Mucosa of gallbladder (tissue), 1 donor: ENCODE measurements around the gene BAG2. TPM values are rescaled to one million over a fixed set of nuclear protein-coding genes. Genes with fewer than 3 reads are reported as not detected.
A peak's percentile ranks its signal among the peaks of the same experiment; 100 is the strongest.

Experiments
- DNase-seq: peaks from one replicate; pipeline ENCODE4 v3.0.0-alpha.2; 2020; ENCODE audit warnings: low spot score
- total RNA-seq: library from RNA; stranded (reverse); gene quantifications from one replicate; pipeline ENCODE4 v1.2.1, GENCODE V29; 2021
- donor health status: DM: no; HTN: no; CAD: no.

Gene BAG2
- total RNA-seq, 1 donor from 2014 or later: 19.9 TPM

- DNase-seq: no peak
Observed at GRCh38 chr6:57174511-57174907, 2.4 kb downstream of the BAG2 start.

GRCh38 chr6:57177545-57178265 is 5.6 kb downstream of the BAG2 start:
- DNase-seq: peak; percentile 51

GRCh38 chr6:57180596-57180995 is 8.5 kb downstream of the BAG2 start:
- no peak for DNase-seq

GRCh38 chr6:57182017-57182432 is 9.9 kb downstream of the BAG2 start:
- no peak for DNase-seq

GRCh38 chr6:57183336-57183735 is 11.2 kb downstream of the BAG2 start:
- no peak for DNase-seq

GRCh38 chr6:57190140-57190539 is 18.0 kb downstream of the BAG2 start:
- no peak for DNase-seq

- no peak for DNase-seq
Observed at GRCh38 chr6:57193177-57193576, 21.1 kb downstream of the BAG2 start.

- no peak for DNase-seq
Observed at GRCh38 chr6:57195457-57195856, 23.3 kb downstream of the BAG2 start.

GRCh38 chr6:57198926-57199636 is 27.0 kb downstream of the BAG2 start:
- no peak for DNase-seq

GRCh38 chr6:57201718-57202117 is 29.6 kb downstream of the BAG2 start:
- no peak for DNase-seq

- no peak for DNase-seq
Observed at GRCh38 chr6:57205550-57206328, 33.6 kb downstream of the BAG2 start.

GRCh38 chr6:57207141-57207540 is 35.0 kb downstream of the BAG2 start:
- no peak for DNase-seq

GRCh38 chr6:57207872-57208271 is 35.7 kb downstream of the BAG2 start:
- no peak for DNase-seq

- DNase-seq: no peak
Observed at GRCh38 chr6:57209030-57209429, 36.9 kb downstream of the BAG2 start.

GRCh38 chr6:57210060-57210459 is 37.9 kb downstream of the BAG2 start:
- DNase-seq: no peak

GRCh38 chr6:57215260-57215659 is 43.1 kb downstream of the BAG2 start:
- DNase-seq: no peak

GRCh38 chr6:57216235-57217101 is 44.3 kb downstream of the BAG2 start:
- no peak for DNase-seq

GRCh38 chr6:57217270-57217669 is 45.1 kb downstream of the BAG2 start:
- no peak for DNase-seq

- DNase-seq: no peak
Observed at GRCh38 chr6:57220083-57220703, 48.1 kb downstream of the BAG2 start.

GRCh38 chr6:57221191-57221935 is 49.2 kb downstream of the BAG2 start:
- DNase-seq: peak; percentile 50
